Stomach (tissue), 9 donors: ENCODE data around the gene TIMM10B. TPM values are rescaled to one million over a fixed set of nuclear protein-coding genes. Genes with fewer than 3 reads are reported as not detected.
A peak's percentile ranks its signal among the peaks of the same experiment; 100 is the strongest.

Source experiments
- DNase-seq, 2 donors: peaks; one replicate each; pipeline versions ENCODE4 v3.0.0 to v3.0.0-alpha.2; 2013 to 2019
- H3K27ac ChIP-seq, 5 donors: fragments of 200-600 bp in 4 of 5; sonication (generic) in 4 of 5; one replicate each; pipeline ENCODE4 v1.5.1; 2013 to 2019; ENCODE audit warnings: mild to moderate bottlenecking in 1 of 5, moderate library complexity in 1 of 5
- H3K27me3 ChIP-seq, 3 donors: fragments of 200-600 bp; sonication (generic); one replicate each; pipeline ENCODE4 v1.5.1; 2017 to 2019; ENCODE audit warnings: mixed run types in 1 of 3
- H3K36me3 ChIP-seq, 4 donors: fragments of 200-600 bp; sonication (generic); 1 replicate in 3 of 4; 2 replicates in 1 of 4; pipeline ENCODE4 v1.5.1; 2016 to 2019
- H3K4me1 ChIP-seq, 4 donors: fragments of 200-600 bp; sonication (generic); one replicate each; pipeline ENCODE4 v1.5.1; 2016 to 2019
- H3K4me3 ChIP-seq, 4 donors: fragments of 200-600 bp; sonication (generic) in 3 of 4; one replicate each; pipeline ENCODE4 v1.5.1; 2016 to 2019; ENCODE audit warnings: mild to moderate bottlenecking in 1 of 4
- H3K9me3 ChIP-seq, 4 donors: fragments of 200-600 bp; sonication (generic); one replicate each; pipeline ENCODE4 v1.5.1; 2016 to 2019
- EP300 ChIP-seq: sonication (generic); formaldehyde crosslinking; IDR thresholded peaks from one replicate; pipeline ENCODE4 v1.6.1; 2017; ENCODE audit warnings: antibody characterized with exemption
- POLR2A ChIP-seq, 4 donors: fragments of 450-650 bp; IDR thresholded peaks; one replicate each; pipeline ENCODE4 v1.6.1; 2016; ENCODE audit warnings: antibody characterized with exemption in 4 of 4, control low read depth in 2 of 4, mild to moderate bottlenecking in 1 of 4, moderate library complexity in 1 of 4
- POLR2AphosphoS5 ChIP-seq, 3 donors: sonication (generic); formaldehyde crosslinking; IDR thresholded peaks; one replicate each; pipeline ENCODE4 v1.6.1; 2016; ENCODE audit warnings: antibody characterized with exemption in 3 of 3
- WGBS, 5 donors: extraction: QIAGEN DNeasy Blood & Tissue Kit in 3 of 5; methylation state at CpG; one replicate each; pipeline versions ENCODE4 v1.1.5 to v1.1.7; 2013 to 2018; 5-methylcytosine and 5-hydroxymethylcytosine counted together
- intact Hi-C: fragments of 100-400 bp; cut with DNase I; formaldehyde crosslinking; loops from one replicate; pipeline ENCODE4 v1.15.1; 2023; ENCODE audit warnings: low total_unique reads
- polyA plus RNA-seq, 3 donors: library from polyadenylated mRNA; stranded (reverse); fragments of 200-250 nt; gene quantifications; one replicate each; pipeline ENCODE4 v1.2.3, GENCODE V29; 2013
- total RNA-seq, 5 donors: library from RNA; depleted of rRNA; stranded (reverse); fragments of >200 nt; gene quantifications; one replicate each; pipeline versions ENCODE4 v1.1.0 to v1.2.3, GENCODE V29; 2014 to 2016
- TF ChIP-seq, protein P1 (sequence below), 7 experiments: fragments of 450-650 bp in 4 of 7; fragments of 200-600 bp in 3 of 7; sonication (generic) in 3 of 7; IDR thresholded peaks; one replicate each; pipeline ENCODE4 v1.5.1; 2016 to 2019; ENCODE audit warnings: antibody characterized with exemption in 7 of 7, control low read depth in 2 of 7, mild to moderate bottlenecking in 1 of 7
- donor health status: healthy with polysubstance abuse.
- donor health status: Bipolar disorder and iron deficiency.
- donor health status: healthy.

Gene TIMM10B
- total and polyA plus RNA-seq, 8 donors, result 9.3 to 103 (median 25.6) TPM

GRCh38 chr11:6488342-6488741, 7.0 kb downstream of the TIMM10B start:
- H3K27me3 ChIP-seq, result no peaks in the 10 kb centered on the region
- WGBS, 5 donors, result 84 to 95% (median 87%) methylated on average over 6 of the region's 6 CpGs
- no peak for DNase-seq
- H3K27ac ChIP-seq, result no peak overlapping the region
- intact Hi-C loops, result no loop called here
- no peak overlapping the region for H3K4me3 ChIP-seq
- H3K4me1 ChIP-seq, result peaks cover 0 to 42% (median 6%) of the 10 kb centered on the region in 4 donors
- no peaks in the 10 kb centered on the region for H3K9me3 ChIP-seq
- TF ChIP-seq POLR2AphosphoS5 (IDR thresholded peaks at IDR 0.05), result no peak
- no peak for TF ChIP-seq POLR2A (IDR thresholded peaks at IDR 0.05)
- TF ChIP-seq, protein P1, sequence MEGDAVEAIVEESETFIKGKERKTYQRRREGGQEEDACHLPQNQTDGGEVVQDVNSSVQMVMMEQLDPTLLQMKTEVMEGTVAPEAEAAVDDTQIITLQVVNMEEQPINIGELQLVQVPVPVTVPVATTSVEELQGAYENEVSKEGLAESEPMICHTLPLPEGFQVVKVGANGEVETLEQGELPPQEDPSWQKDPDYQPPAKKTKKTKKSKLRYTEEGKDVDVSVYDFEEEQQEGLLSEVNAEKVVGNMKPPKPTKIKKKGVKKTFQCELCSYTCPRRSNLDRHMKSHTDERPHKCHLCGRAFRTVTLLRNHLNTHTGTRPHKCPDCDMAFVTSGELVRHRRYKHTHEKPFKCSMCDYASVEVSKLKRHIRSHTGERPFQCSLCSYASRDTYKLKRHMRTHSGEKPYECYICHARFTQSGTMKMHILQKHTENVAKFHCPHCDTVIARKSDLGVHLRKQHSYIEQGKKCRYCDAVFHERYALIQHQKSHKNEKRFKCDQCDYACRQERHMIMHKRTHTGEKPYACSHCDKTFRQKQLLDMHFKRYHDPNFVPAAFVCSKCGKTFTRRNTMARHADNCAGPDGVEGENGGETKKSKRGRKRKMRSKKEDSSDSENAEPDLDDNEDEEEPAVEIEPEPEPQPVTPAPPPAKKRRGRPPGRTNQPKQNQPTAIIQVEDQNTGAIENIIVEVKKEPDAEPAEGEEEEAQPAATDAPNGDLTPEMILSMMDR (IDR thresholded peaks at IDR 0.05), result no peak
- no peak for TF ChIP-seq EP300
- peaks cover 4 to 93% (median 86%) of the 10 kb centered on the region in 4 donors for H3K36me3 ChIP-seq

DNA sequence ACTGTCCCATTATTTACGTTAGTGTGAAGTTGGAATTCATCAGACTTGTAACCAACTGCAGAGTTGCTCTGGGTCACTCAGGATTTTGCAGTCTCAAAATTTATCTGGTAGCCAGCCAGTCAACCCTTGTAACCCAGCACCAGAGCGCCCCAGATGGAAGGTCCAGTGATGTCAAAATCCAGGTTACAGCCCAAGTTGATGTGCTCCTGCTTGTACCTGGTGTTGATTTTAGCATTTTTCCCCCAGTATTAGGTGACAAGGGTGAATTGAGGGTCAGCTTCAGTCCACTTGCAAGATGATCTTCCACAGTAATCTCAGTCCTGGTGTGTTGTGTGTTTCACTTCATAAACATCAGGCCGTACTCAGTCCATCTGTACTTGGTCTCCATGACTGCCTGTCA, 7.5 kb downstream of the TIMM10B start:
- Histone ChIP-seq H3K4me3 (no peak overlapping the region), H3K27me3 (no peaks in the 10 kb centered on the region), H3K27ac (no peak overlapping the region), H3K4me1 (peaks cover 0 to 39% (median 6%) of the 10 kb centered on the region in 4 donors), H3K36me3 (peaks cover 4 to 92% (median 86%) of the 10 kb centered on the region in 4 donors), H3K9me3 (no peaks in the 10 kb centered on the region)
- WGBS, 5 donors, result 84 to 98% (median 93%) methylated on average over 3 of the region's 3 CpGs
- intact Hi-C loops, result no loop called here
- TF ChIP-seq EP300 (no peak), POLR2A (IDR thresholded peaks at IDR 0.05) (no peak), POLR2AphosphoS5 (IDR thresholded peaks at IDR 0.05) (no peak)
- TF ChIP-seq, protein P1 (IDR thresholded peaks at IDR 0.05), result no peak
- no peak for DNase-seq

- Histone ChIP-seq H3K27me3 (no peaks in the 10 kb centered on the region), H3K9me3 (no peaks in the 10 kb centered on the region), H3K36me3 (peaks cover 4 to 90% (median 85%) of the 10 kb centered on the region in 4 donors), H3K4me1 (peaks cover 0 to 34% (median 6%) of the 10 kb centered on the region in 4 donors), H3K27ac (peak overlapping the region in 1 of 5 donors; percentile 34), H3K4me3 (no peak overlapping the region)
- intact Hi-C loops, result no loop called here
- WGBS, 5 donors, result 45 to 76% (median 50%) methylated on average over 4 of the region's 4 CpGs
- DNase-seq, result no peak
- no peak for TF ChIP-seq POLR2A (IDR thresholded peaks at IDR 0.05)
Observed at GRCh38 chr11:6489306-6489705, 8.0 kb downstream of the TIMM10B start.

- intact Hi-C loops, result no loop called here
- peaks cover 4 to 40% (median 38%) of the 10 kb centered on the region in 4 donors for H3K36me3 ChIP-seq
- peaks cover 0 to 24% (median 13%) of the 10 kb centered on the region in 4 donors for H3K4me1 ChIP-seq
- H3K27me3 ChIP-seq, result no peaks in the 10 kb centered on the region
- 51 to 66% (median 63%) methylated on average over 32 to 33 of the region's 33 CpGs for WGBS, 5 donors
- TF ChIP-seq POLR2AphosphoS5 (IDR thresholded peaks at IDR 0.05), result no peak
- TF ChIP-seq, protein P1 (IDR thresholded peaks at IDR 0.05), result no peak
- TF ChIP-seq EP300, result no peak
- no peak for TF ChIP-seq POLR2A (IDR thresholded peaks at IDR 0.05)
- H3K4me3 ChIP-seq, result peak within 1 kb of the TSS in 2 of 4 donors; percentile 26 to 30
- H3K27ac ChIP-seq, result peak within 1 kb of the TSS in 3 of 5 donors; percentile 2 to 67 (median 15)
- peak in 1 of 2 donors; percentile 53 for DNase-seq
- H3K9me3 ChIP-seq, result no peaks in the 10 kb centered on the region
Observed at GRCh38 chr11:6497069-6497839, 16.0 kb downstream of the TIMM10B start, which contains the start of gene DNHD1. TSS of gene DNHD1 (plus strand) at chr11:6497280. CDS start at chr11:6498216, 936 bp downstream.
